ENCODE data around the gene CD81.

CD81 gene

GRCh38 chr11:2391181-2391975, 14.3 kb downstream of the CD81 start:
- no peak for DNase-seq

GRCh38 chr11:2392241-2392959, 15.3 kb downstream of the CD81 start:
- no peak for DNase-seq

GRCh38 chr11:2393111-2393868, 16.2 kb downstream of the CD81 start:
- no peak for DNase-seq

GRCh38 chr11:2393941-2394817, 17.1 kb downstream of the CD81 start:
- DNase-seq: no peak

- DNase-seq: no peak
Measured at GRCh38 chr11:2394818-2395105, 17.7 kb downstream of the CD81 start.

GRCh38 chr11:2395211-2395730, 18.2 kb downstream of the CD81 start:
- no peak for DNase-seq

GRCh38 chr11:2395856-2396255, 18.7 kb downstream of the CD81 start:
- no peak for DNase-seq

- DNase-seq: no peak
Measured at GRCh38 chr11:2396471-2396870, 19.4 kb downstream of the CD81 start.

- DNase-seq: no peak
Measured at GRCh38 chr11:2397005-2397404, 19.9 kb downstream of the CD81 start.

- no peak for DNase-seq
Measured at GRCh38 chr11:2398664-2399355, 21.7 kb downstream of the CD81 start.

- DNase-seq: no peak
Measured at GRCh38 chr11:2399488-2400068, 22.5 kb downstream of the CD81 start.

- peak; percentile 100 for DNase-seq
Measured at GRCh38 chr11:2400069-2400761, 23.1 kb downstream of the CD81 start, which contains the start of gene TSSC4. Gene TSSC4, plus strand, starts transcription at chr11:2400750. Its CDS starts 1,884 bp downstream, at chr11:2402634.

GRCh38 chr11:2400762-2401435, 23.8 kb downstream of the CD81 start:
- DNase-seq: no peak

- no peak for DNase-seq
Measured at GRCh38 chr11:2401436-2401984, 24.4 kb downstream of the CD81 start.

- DNase-seq: no peak
Measured at GRCh38 chr11:2402106-2402505, 25.0 kb downstream of the CD81 start.

GRCh38 chr11:2402890-2403645, 26.0 kb downstream of the CD81 start:
- DNase-seq: no peak

GRCh38 chr11:2404735-2405196, 27.7 kb downstream of the CD81 start:
- DNase-seq: no peak

- no peak for DNase-seq
Measured at GRCh38 chr11:2406451-2406850, 29.3 kb downstream of the CD81 start.

- DNase-seq: no peak
Measured at GRCh38 chr11:2406878-2407410, 29.8 kb downstream of the CD81 start.

All from MV-4-11 (cell line).